ENCODE measurements around the gene YWHAG. TPM values are rescaled to one million over a fixed set of nuclear protein-coding genes. Genes with fewer than 3 reads are reported as not detected.

Gene YWHAG
- polyA plus RNA-seq, 1 donor (not counting 4 experiments of a cell fraction or from before 2014, with no cell fraction given): 130 TPM

DNA sequence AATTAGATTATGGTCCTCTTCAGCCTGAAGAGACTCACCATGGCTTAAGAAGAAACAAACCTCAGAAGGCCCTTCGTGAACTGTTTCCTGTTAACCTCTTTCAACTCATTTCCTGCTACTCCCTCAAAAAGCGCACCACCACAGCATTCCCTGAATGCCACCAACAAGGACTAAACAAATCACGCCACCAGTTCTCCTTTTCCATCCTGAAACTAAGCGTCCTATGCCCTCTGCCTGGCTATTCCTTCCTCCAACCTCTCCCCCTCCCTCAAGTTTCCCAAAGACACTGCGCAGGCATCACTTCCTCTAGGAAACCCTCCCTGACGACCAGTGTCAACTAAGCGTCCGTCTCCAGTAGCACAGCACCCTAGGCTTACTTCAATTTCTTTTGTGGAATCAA, 12.0 kb downstream of the YWHAG start:
- peaks cover 53% of the 10 kb centered on the region for H4K20me1 ChIP-seq (ENCODE audit: control insufficient read depth, extremely low read depth, insufficient read depth, low read length)
- H3K4me2 ChIP-seq (ENCODE audit: control insufficient read depth, extremely low read depth, insufficient read depth, low read depth, low read length): no peak overlapping the region
- peaks cover 100% of the 10 kb centered on the region for H3K79me2 ChIP-seq (ENCODE audit: control insufficient read depth, insufficient read depth, low read length)
- H3K9me3 ChIP-seq (ENCODE audit: control insufficient read depth, low read depth, low read length): no peaks in the 10 kb centered on the region
- H3K27me3 ChIP-seq (ENCODE audit: control insufficient read depth, extremely low read depth, insufficient read depth, low read length): no peaks in the 10 kb centered on the region
- peaks cover 9% of the 10 kb centered on the region for H3K9me1 ChIP-seq (ENCODE audit: control insufficient read depth, extremely low read depth, insufficient read depth, low read length)
- H3K4me1 ChIP-seq (ENCODE audit: control insufficient read depth, extremely low read depth, insufficient read depth, low read length): peaks cover 7% of the 10 kb centered on the region
- no peak overlapping the region for H3K4me3 ChIP-seq (ENCODE audit: control insufficient read depth in 2 of 3, extremely low read depth in 1 of 3, insufficient read depth in 2 of 3, low read depth in 1 of 3, low read length in 3 of 3)
- no peak overlapping the region for H2AFZ ChIP-seq (ENCODE audit: control insufficient read depth, low read length)
- no peak overlapping the region for H3K9ac ChIP-seq (ENCODE audit: control insufficient read depth, extremely low read depth, insufficient read depth, low read length)
- peaks cover 32 to 46% of the 10 kb centered on the region in 2 experiments for H3K36me3 ChIP-seq (ENCODE audit: control insufficient read depth in 2 of 2, extremely low read depth in 1 of 2, insufficient read depth in 2 of 2, low read length in 2 of 2)
- no peak overlapping the region for H3K27ac ChIP-seq (ENCODE audit: control insufficient read depth, insufficient read depth, low read length)
- FAIRE-seq (no peak), DNase-seq (ENCODE audit: low read depth, low spot score) (no peak)
- dilution Hi-C loops (cut with MboI; ENCODE audit: extremely low pct_ligation_motif_present, low sequenced_read_pairs): no loop called here
- TF ChIP-seq, protein P1, sequence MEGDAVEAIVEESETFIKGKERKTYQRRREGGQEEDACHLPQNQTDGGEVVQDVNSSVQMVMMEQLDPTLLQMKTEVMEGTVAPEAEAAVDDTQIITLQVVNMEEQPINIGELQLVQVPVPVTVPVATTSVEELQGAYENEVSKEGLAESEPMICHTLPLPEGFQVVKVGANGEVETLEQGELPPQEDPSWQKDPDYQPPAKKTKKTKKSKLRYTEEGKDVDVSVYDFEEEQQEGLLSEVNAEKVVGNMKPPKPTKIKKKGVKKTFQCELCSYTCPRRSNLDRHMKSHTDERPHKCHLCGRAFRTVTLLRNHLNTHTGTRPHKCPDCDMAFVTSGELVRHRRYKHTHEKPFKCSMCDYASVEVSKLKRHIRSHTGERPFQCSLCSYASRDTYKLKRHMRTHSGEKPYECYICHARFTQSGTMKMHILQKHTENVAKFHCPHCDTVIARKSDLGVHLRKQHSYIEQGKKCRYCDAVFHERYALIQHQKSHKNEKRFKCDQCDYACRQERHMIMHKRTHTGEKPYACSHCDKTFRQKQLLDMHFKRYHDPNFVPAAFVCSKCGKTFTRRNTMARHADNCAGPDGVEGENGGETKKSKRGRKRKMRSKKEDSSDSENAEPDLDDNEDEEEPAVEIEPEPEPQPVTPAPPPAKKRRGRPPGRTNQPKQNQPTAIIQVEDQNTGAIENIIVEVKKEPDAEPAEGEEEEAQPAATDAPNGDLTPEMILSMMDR (optimal IDR thresholded peaks at IDR 0.05 in 1 of 3, IDR thresholded peaks at IDR 0.05 in 1 of 3, conservative IDR thresholded peaks at IDR 0.05 in 1 of 3; ENCODE audit: extremely low read depth in 1 of 3, insufficient read depth in 2 of 3, low read length in 3 of 3): no peak
- no peak for TF ChIP-seq EZH2 (IDR thresholded peaks at IDR 0.05; ENCODE audit: low read length)

DNA sequence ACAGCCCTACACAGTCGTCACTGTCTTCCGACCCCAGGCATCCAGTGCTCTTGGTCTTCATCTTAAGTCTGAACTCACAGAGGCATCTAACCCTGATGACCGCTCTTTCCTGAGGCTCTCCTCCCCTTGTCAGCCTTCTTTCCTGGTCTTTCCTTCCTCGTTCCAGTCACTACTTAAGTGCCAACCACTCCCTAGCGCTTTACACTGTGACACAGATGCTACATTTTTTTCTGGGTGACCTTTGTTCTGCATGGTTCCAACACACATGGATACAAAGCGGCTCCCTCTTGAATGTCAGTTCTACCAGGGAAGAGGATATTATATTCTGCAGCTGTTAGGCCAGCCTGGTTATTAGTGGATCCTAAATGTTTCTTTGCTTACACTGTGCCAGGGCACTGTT, 12.7 kb downstream of the YWHAG start:
- DNase-seq (ENCODE audit: low read depth, low spot score) (no peak), FAIRE-seq (no peak)
- peaks cover 7% of the 10 kb centered on the region for H3K4me1 ChIP-seq (ENCODE audit: control insufficient read depth, extremely low read depth, insufficient read depth, low read length)
- dilution Hi-C loops (cut with MboI; ENCODE audit: extremely low pct_ligation_motif_present, low sequenced_read_pairs): no loop called here
- no peak overlapping the region for H3K4me2 ChIP-seq (ENCODE audit: control insufficient read depth, extremely low read depth, insufficient read depth, low read depth, low read length)
- H3K36me3 ChIP-seq (ENCODE audit: control insufficient read depth in 2 of 2, extremely low read depth in 1 of 2, insufficient read depth in 2 of 2, low read length in 2 of 2): peaks cover 33 to 52% of the 10 kb centered on the region in 2 experiments
- H3K9ac ChIP-seq (ENCODE audit: control insufficient read depth, extremely low read depth, insufficient read depth, low read length): no peak overlapping the region
- no peak for TF ChIP-seq EZH2 (IDR thresholded peaks at IDR 0.05; ENCODE audit: low read length)
- TF ChIP-seq, protein P1 (optimal IDR thresholded peaks at IDR 0.05 in 1 of 3, IDR thresholded peaks at IDR 0.05 in 1 of 3, conservative IDR thresholded peaks at IDR 0.05 in 1 of 3; ENCODE audit: extremely low read depth in 1 of 3, insufficient read depth in 2 of 3, low read length in 3 of 3): no peak
- no peaks in the 10 kb centered on the region for H3K27me3 ChIP-seq (ENCODE audit: control insufficient read depth, extremely low read depth, insufficient read depth, low read length)
- no peak overlapping the region for H3K27ac ChIP-seq (ENCODE audit: control insufficient read depth, insufficient read depth, low read length)
- H3K79me2 ChIP-seq (ENCODE audit: control insufficient read depth, insufficient read depth, low read length): peaks cover 100% of the 10 kb centered on the region
- no peak overlapping the region for H3K4me3 ChIP-seq (ENCODE audit: control insufficient read depth in 2 of 3, extremely low read depth in 1 of 3, insufficient read depth in 2 of 3, low read depth in 1 of 3, low read length in 3 of 3)
- H2AFZ ChIP-seq (ENCODE audit: control insufficient read depth, low read length): no peak overlapping the region
- no peaks in the 10 kb centered on the region for H3K9me3 ChIP-seq (ENCODE audit: control insufficient read depth, low read depth, low read length)
- peaks cover 51% of the 10 kb centered on the region for H4K20me1 ChIP-seq (ENCODE audit: control insufficient read depth, extremely low read depth, insufficient read depth, low read length)
- H3K9me1 ChIP-seq (ENCODE audit: control insufficient read depth, extremely low read depth, insufficient read depth, low read length): peaks cover 9% of the 10 kb centered on the region

Measured in keratinocyte (primary cell).